HepG2 (cell line): ENCODE measurements around the gene TBC1D22A. TPM values are rescaled to one million over a fixed set of nuclear protein-coding genes. Genes with fewer than 3 reads are reported as not detected.
A peak's percentile ranks its signal among the peaks of the same experiment; 100 is the strongest.

Experiments
- ARNT2 ChIP-seq: sonication (generic); formaldehyde crosslinking; IDR thresholded peaks from 2 replicates; pipeline ENCODE4 v1.8.0; 2022; ENCODE audit warnings: mild to moderate bottlenecking, low read depth, missing genetic modification reagents, moderate library complexity
- BRD4 ChIP-seq: sonication (generic); formaldehyde crosslinking; IDR thresholded peaks from 2 replicates; pipeline ENCODE4 v1.4.0; 2020; ENCODE audit warnings: missing genetic modification reagents
- CHD2 ChIP-seq: IDR thresholded peaks from 2 replicates; pipeline ENCODE4 v1.6.1; 2011; ENCODE audit warnings: low read depth, low read length, improper control_type of control experiment
- ELF4 ChIP-seq: sonication (generic); formaldehyde crosslinking; IDR thresholded peaks from 2 replicates; pipeline ENCODE4 v1.5.0; 2020; ENCODE audit warnings: missing genetic modification reagents, mild to moderate bottlenecking, moderate library complexity, borderline replicate concordance
- FOXP1 ChIP-seq, 2 experiments: fragments of 450-650 bp in 1 of 2; IDR thresholded peaks; 2 replicates each; pipeline ENCODE4 v1.6.1; 2017 to 2018; ENCODE audit warnings: antibody characterized with exemption in 1 of 2
- HOXA9 ChIP-seq: sonication (generic); formaldehyde crosslinking; IDR thresholded peaks from 2 replicates; pipeline ENCODE4 v1.8.1; 2022; ENCODE audit warnings: missing genetic modification reagents, mild to moderate bottlenecking, moderate library complexity, borderline replicate concordance
- IRX3 ChIP-seq: sonication (generic); formaldehyde crosslinking; IDR thresholded peaks from 2 replicates; pipeline ENCODE4 v1.8.1; 2023; ENCODE audit warnings: mild to moderate bottlenecking, low read depth, missing genetic modification reagents, borderline replicate concordance
- KLF13 ChIP-seq: sonication (generic); formaldehyde crosslinking; IDR thresholded peaks from 2 replicates; pipeline ENCODE4 v1.4.0; 2020; ENCODE audit warnings: mild to moderate bottlenecking, missing genetic modification reagents
- LBX2 ChIP-seq: sonication (generic); formaldehyde crosslinking; IDR thresholded peaks from 2 replicates; pipeline ENCODE4 v1.5.0; 2020; ENCODE audit warnings: missing genetic modification reagents, mild to moderate bottlenecking, borderline replicate concordance
- MTF2 ChIP-seq: sonication (generic); formaldehyde crosslinking; IDR thresholded peaks from 2 replicates; pipeline ENCODE4 v1.5.0; 2020; ENCODE audit warnings: missing genetic modification reagents, borderline replicate concordance
- NAIF1 ChIP-seq: sonication (generic); formaldehyde crosslinking; IDR thresholded peaks from 2 replicates; pipeline ENCODE4 v1.5.0; 2020; ENCODE audit warnings: mild to moderate bottlenecking, missing genetic modification reagents, borderline replicate concordance
- NCOA1 ChIP-seq: sonication (generic); formaldehyde crosslinking; IDR thresholded peaks from 2 replicates; pipeline ENCODE4 v1.9.0; 2021; ENCODE audit warnings: missing genetic modification reagents
- PHF8 ChIP-seq: sonication (generic); formaldehyde crosslinking; IDR thresholded peaks from 2 replicates; pipeline ENCODE4 v1.5.0; 2020; ENCODE audit warnings: missing genetic modification reagents
- PLRG1 ChIP-seq: fragments of 450-650 bp; conservative IDR thresholded peaks from 2 replicates; pipeline ENCODE4 v1.6.1; 2016
- PRMT3 ChIP-seq: sonication (generic); formaldehyde crosslinking; IDR thresholded peaks from 2 replicates; pipeline ENCODE4 v1.8.1; 2022; ENCODE audit warnings: low read depth, mild to moderate bottlenecking, moderate library complexity, missing genetic modification reagents, borderline replicate concordance
- PTBP1 ChIP-seq: fragments of 200-400 bp; formaldehyde crosslinking; IDR thresholded peaks from 2 replicates; pipeline ENCODE4 v1.6.1; 2018; ENCODE audit warnings: low read length, low read depth; ENCODE audit not compliant: poor library complexity, severe bottlenecking
- SNAPC2 ChIP-seq: sonication (generic); formaldehyde crosslinking; IDR thresholded peaks from 2 replicates; pipeline ENCODE4 v1.8.1; 2022; ENCODE audit warnings: mild to moderate bottlenecking, missing genetic modification reagents
- TEAD3 ChIP-seq: optimal IDR thresholded peaks from 2 replicates; pipeline ENCODE3; 2016; ENCODE audit warnings: borderline replicate concordance
- ZBTB46 ChIP-seq: sonication (generic); formaldehyde crosslinking; IDR thresholded peaks from 2 replicates; pipeline ENCODE4 v1.4.0; 2020; ENCODE audit warnings: mild to moderate bottlenecking, missing genetic modification reagents, borderline replicate concordance
- ZIK1 ChIP-seq: sonication (generic); formaldehyde crosslinking; IDR thresholded peaks from 2 replicates; pipeline ENCODE4 v1.5.0; 2020; ENCODE audit warnings: mild to moderate bottlenecking, low read depth, missing genetic modification reagents, borderline replicate concordance
- ZNF251 ChIP-seq: sonication (generic); formaldehyde crosslinking; IDR thresholded peaks from 2 replicates; pipeline ENCODE4 v1.9.0; 2021; ENCODE audit warnings: mild to moderate bottlenecking, missing genetic modification reagents
- ZNF256 ChIP-seq: sonication (generic); formaldehyde crosslinking; conservative IDR thresholded peaks from 2 replicates; pipeline ENCODE4 v1.4.0; 2020; ENCODE audit warnings: missing genetic modification reagents
- ZNF274 ChIP-seq: sonication (generic); formaldehyde crosslinking; IDR thresholded peaks from 2 replicates; pipeline ENCODE4 v1.5.1; 2020; ENCODE audit warnings: mild to moderate bottlenecking, missing genetic modification reagents
- ZNF33A ChIP-seq: sonication (generic); formaldehyde crosslinking; IDR thresholded peaks from 2 replicates; pipeline ENCODE4 v1.5.1; 2020; ENCODE audit warnings: missing genetic modification reagents, mild to moderate bottlenecking, moderate library complexity, borderline replicate concordance
- ZNF460 ChIP-seq: sonication (generic); formaldehyde crosslinking; IDR thresholded peaks from 2 replicates; pipeline ENCODE4 v1.5.1; 2020; ENCODE audit warnings: missing genetic modification reagents, mild to moderate bottlenecking, borderline replicate concordance
- ZNF564 ChIP-seq: sonication (generic); formaldehyde crosslinking; IDR thresholded peaks from 2 replicates; pipeline ENCODE4 v1.8.1; 2023; ENCODE audit warnings: mild to moderate bottlenecking, missing genetic modification reagents
- ZNF605 ChIP-seq: sonication (generic); formaldehyde crosslinking; IDR thresholded peaks from 2 replicates; pipeline ENCODE4 v1.8.0; 2022; ENCODE audit warnings: mild to moderate bottlenecking, missing genetic modification reagents
- ZNF782 ChIP-seq: sonication (generic); formaldehyde crosslinking; IDR thresholded peaks from 2 replicates; pipeline ENCODE4 v1.4.0; 2020; ENCODE audit warnings: missing genetic modification reagents, mild to moderate bottlenecking, borderline replicate concordance
- ZNF850 ChIP-seq: sonication (generic); formaldehyde crosslinking; conservative IDR thresholded peaks from 2 replicates; pipeline ENCODE4 v1.9.0; 2021; ENCODE audit warnings: mild to moderate bottlenecking, missing genetic modification reagents
- ZSCAN30 ChIP-seq: sonication (generic); formaldehyde crosslinking; IDR thresholded peaks from 2 replicates; pipeline ENCODE4 v1.5.0; 2020; ENCODE audit warnings: mild to moderate bottlenecking, missing genetic modification reagents
- polyA plus RNA-seq, 8 experiments: library from polyadenylated mRNA; depleted of rRNA in 3 of 8; stranded (reverse) in 7 of 8; unstranded in 1 of 8; fragments of >200 nt; fragmentation: Illumina TruSeq in 4 of 8; extraction: Trizol in 4 of 8; gene quantifications; 2 replicates each; pipeline versions ENCODE4 v1.2.1 to v1.2.3, GENCODE V29; 2011 to 2016; ENCODE audit warnings: low read depth in 4 of 8, missing spikeins in 1 of 8, mixed read lengths in 1 of 8; ENCODE audit not compliant: insufficient read depth in 1 of 8
- total RNA-seq, 5 experiments: library from RNA; depleted of rRNA; stranded (reverse); fragments of >200 nt; fragmentation: Illumina TruSeq; extraction: Trizol; gene quantifications; 2 replicates each; pipeline ENCODE4 v1.2.3, GENCODE V29; 2016; ENCODE audit warnings: low read depth in 1 of 5
- TF ChIP-seq, protein P1 (sequence below): sonication (generic); formaldehyde crosslinking; IDR thresholded peaks from 2 replicates; pipeline ENCODE4 v1.4.0; 2020; ENCODE audit warnings: mild to moderate bottlenecking, missing genetic modification reagents

Gene TBC1D22A
- total and polyA plus RNA-seq, 2 of the 13 experiments (the other 11 are each of a cell fraction or from before 2014, with no cell fraction given) = 17.3 to 18.0 TPM

DNA sequence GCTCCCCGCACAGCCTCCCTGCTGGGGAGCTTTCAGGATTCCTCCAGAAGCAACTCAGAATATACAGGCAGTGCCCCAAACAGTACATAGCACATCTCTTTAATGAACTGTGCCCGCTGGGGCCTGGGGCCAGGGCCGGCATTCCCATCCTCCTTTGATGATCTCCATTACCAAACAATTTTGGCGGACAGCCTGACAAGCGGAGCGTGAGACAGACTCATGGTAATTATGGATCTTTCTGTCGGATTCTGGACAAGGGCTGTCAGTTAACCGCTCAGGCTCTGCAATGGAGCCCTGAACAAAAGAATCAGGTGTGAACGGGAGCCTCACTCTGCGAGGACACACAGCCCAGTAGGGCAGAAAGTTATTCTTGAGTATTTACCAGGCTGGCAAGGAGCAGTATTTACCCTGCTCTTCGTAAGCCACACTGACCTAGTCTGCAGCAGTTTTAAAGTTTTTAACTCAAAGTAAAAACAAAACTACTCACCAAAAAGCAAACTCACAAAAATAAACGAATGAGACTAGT, 174.0 kb downstream of the TBC1D22A start (continued):
- TF ChIP-seq PRMT3 (CRISPR knock-in tag) = 0 out of 2 replicates have a peak, but pooled peaks have one; percentile 24
- TF ChIP-seq, protein P1, sequence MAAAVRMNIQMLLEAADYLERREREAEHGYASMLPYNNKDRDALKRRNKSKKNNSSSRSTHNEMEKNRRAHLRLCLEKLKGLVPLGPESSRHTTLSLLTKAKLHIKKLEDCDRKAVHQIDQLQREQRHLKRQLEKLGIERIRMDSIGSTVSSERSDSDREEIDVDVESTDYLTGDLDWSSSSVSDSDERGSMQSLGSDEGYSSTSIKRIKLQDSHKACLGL = no peak
- no peak for TF ChIP-seq FOXP1 (IDR thresholded peaks at IDR 0.05)
- no peak for TF ChIP-seq FOXP1 (CRISPR knock-in tag; IDR thresholded peaks at IDR 0.05)
- no peak for TF ChIP-seq ZNF33A
- TF ChIP-seq NAIF1 = no peak
- TF ChIP-seq ZNF850 (CRISPR knock-in tag) = no peak
- TF ChIP-seq ZNF605 (CRISPR knock-in tag) = no peak; the same call in 1 of the 2 replicates
- TF ChIP-seq ZIK1 (CRISPR knock-in tag) = no peak
- TF ChIP-seq ELF4 (CRISPR knock-in tag) = no peak
- no peak for TF ChIP-seq ZSCAN30 (CRISPR knock-in tag)
- TF ChIP-seq ZNF251 (CRISPR knock-in tag) = no peak
- no peak for TF ChIP-seq ZNF460 (CRISPR knock-in tag)
- 0 out of 2 replicates have a peak, but pooled peaks have one; percentile 35 for TF ChIP-seq NCOA1
- no peak for TF ChIP-seq BRD4
- TF ChIP-seq ARNT2 = no peak
- TF ChIP-seq SNAPC2 = no peak
- no peak; the same call in 1 of the 2 replicates for TF ChIP-seq ZNF256 (CRISPR knock-in tag)
- no peak for TF ChIP-seq PHF8 (CRISPR knock-in tag)
- no peak for TF ChIP-seq ZNF782
- TF ChIP-seq CHD2 = no peak
- TF ChIP-seq ZBTB46 (CRISPR knock-in tag) = 0 out of 2 replicates have a peak, but pooled peaks have one; percentile 8
- TF ChIP-seq PLRG1 = no peak
- TF ChIP-seq HOXA9 (CRISPR knock-in tag) = no peak
- no peak; the same call in 1 of the 2 replicates for TF ChIP-seq MTF2
- peak; percentile 69 for TF ChIP-seq ZNF564 (CRISPR knock-in tag)
- TF ChIP-seq KLF13 (CRISPR knock-in tag) = 0 out of 2 replicates have a peak, but pooled peaks have one; percentile 6
- no peak for TF ChIP-seq IRX3 (CRISPR knock-in tag)
- TF ChIP-seq ZNF274 (CRISPR knock-in tag) = no peak
- no peak for TF ChIP-seq TEAD3 (CRISPR knock-in tag)
- TF ChIP-seq PTBP1 = no peak
- no peak for TF ChIP-seq LBX2 (CRISPR knock-in tag)
